ENCODE results near the gene KHDC3L. TPM values are rescaled to one million over a fixed set of nuclear protein-coding genes. Genes with fewer than 3 reads are reported as not detected.
"Not testable (repeated sequence)": the region's sequence is repeated elsewhere in the genome, so short reads cannot be mapped to it uniquely, and the experiment has no call there.

Gene KHDC3L
- total RNA-seq, 1 experiment from 2014 or later = not detected

GRCh38 chr6:73377225-73377624, 14.8 kb downstream of the KHDC3L start:
- ChIA-PET POLR2A (ENCODE audit: unreplicated experiment) (no interaction called here), CTCF (interaction anchor here (0.6 kb wide), 1 partner anchor 12 kb away, joined by 3 read pairs; no protein-coding TSS in a partner anchor)
- no peak for TF ChIP-seq EZH2 (IDR thresholded peaks at IDR 0.05; ENCODE audit: low read length, unreplicated experiment)
- no peak for TF ChIP-seq CTCF (conservative IDR thresholded peaks at IDR 0.05; ENCODE audit: low read depth, low read length)
- TF ChIP-seq EZH2phosphoT487 (IDR thresholded peaks at IDR 0.05; ENCODE audit: borderline replicate concordance, low read length) = no peak
- H3K4me1 ChIP-seq (ENCODE audit: insufficient read depth, low read length) = no peaks in the 10 kb centered on the region
- H3K9me2 ChIP-seq (replicated peaks; ENCODE audit: low read length) = no peaks in the 10 kb centered on the region
- no peak for DNase-seq
- H3K9ac ChIP-seq (ENCODE audit: low read length) = no peak overlapping the region
- H2AFZ ChIP-seq (ENCODE audit: low read length) = no peak overlapping the region
- no peaks in the 10 kb centered on the region for H4K20me1 ChIP-seq (ENCODE audit: low read length)
- no peaks in the 10 kb centered on the region for H3K27me3 ChIP-seq (ENCODE audit: low read length)
- H3K4me3 ChIP-seq (ENCODE audit: low read length) = no peak overlapping the region
- no peak for ATAC-seq
- intact Hi-C loops (cut with micrococcal nuclease) = no loop called here
- H3K27ac ChIP-seq (ENCODE audit: low read length) = no peak overlapping the region
- H3K4me2 ChIP-seq (ENCODE audit: low read length) = no peak overlapping the region
- H3K79me2 ChIP-seq (ENCODE audit: low read length) = no peaks in the 10 kb centered on the region
- no TSS peak for BruUV-seq (replicated peaks)
- no peaks in the 10 kb centered on the region for H3K36me3 ChIP-seq (ENCODE audit: low read depth, low read length)
- H3K9me3 ChIP-seq (ENCODE audit: low read length) = no peaks in the 10 kb centered on the region
- H3F3A ChIP-seq (ENCODE audit: low read length, unreplicated experiment) = no peaks in the 10 kb centered on the region

GRCh38 chr6:73381531-73381930, 19.1 kb downstream of the KHDC3L start:
- H3K9me3 ChIP-seq (ENCODE audit: low read length); intact Hi-C loops (cut with micrococcal nuclease); ATAC-seq; BruUV-seq (replicated peaks); H2AFZ ChIP-seq (ENCODE audit: low read length); H3K4me1 ChIP-seq (ENCODE audit: insufficient read depth, low read length); H4K20me1 ChIP-seq (ENCODE audit: low read length); H3K36me3 ChIP-seq (ENCODE audit: low read depth, low read length); H3K79me2 ChIP-seq (ENCODE audit: low read length); POLR2A ChIA-PET (ENCODE audit: unreplicated experiment); H3K4me3 ChIP-seq (ENCODE audit: low read length); CTCF ChIA-PET; H3F3A ChIP-seq (ENCODE audit: low read length, unreplicated experiment); H3K27ac ChIP-seq (ENCODE audit: low read length); H3K27me3 ChIP-seq (ENCODE audit: low read length); H3K9me2 ChIP-seq (replicated peaks; ENCODE audit: low read length); H3K9ac ChIP-seq (ENCODE audit: low read length); H3K4me2 ChIP-seq (ENCODE audit: low read length); DNase-seq: not testable (repeated sequence)

- Histone ChIP-seq H4K20me1 (ENCODE audit: low read length) (no peaks in the 10 kb centered on the region), H3K36me3 (ENCODE audit: low read depth, low read length) (no peaks in the 10 kb centered on the region), H3K4me2 (ENCODE audit: low read length) (no peak overlapping the region), H3K4me1 (ENCODE audit: insufficient read depth, low read length) (no peaks in the 10 kb centered on the region), H3K79me2 (ENCODE audit: low read length) (no peaks in the 10 kb centered on the region), H3K4me3 (ENCODE audit: low read length) (no peak overlapping the region), H2AFZ (ENCODE audit: low read length) (no peak overlapping the region), H3K27ac (ENCODE audit: low read length) (no peak overlapping the region), H3K9ac (ENCODE audit: low read length) (no peak overlapping the region), H3F3A (ENCODE audit: low read length, unreplicated experiment) (no peaks in the 10 kb centered on the region), H3K9me2 (replicated peaks; ENCODE audit: low read length) (no peaks in the 10 kb centered on the region), H3K27me3 (ENCODE audit: low read length) (no peaks in the 10 kb centered on the region), H3K9me3 (ENCODE audit: low read length) (no peaks in the 10 kb centered on the region)
- intact Hi-C loops (cut with micrococcal nuclease) = no loop called here
- ChIA-PET POLR2A (ENCODE audit: unreplicated experiment) (no interaction called here), CTCF (no interaction called here)
- DNase-seq (peak; percentile 37), ATAC-seq (no peak)
- BruUV-seq (replicated peaks) = no TSS peak
- no peak for TF ChIP-seq EZH2 (IDR thresholded peaks at IDR 0.05; ENCODE audit: low read length, unreplicated experiment)
These were observed 20.1 kb downstream of the KHDC3L start for GRCh38 chr6:73382462-73383113.

GRCh38 chr6:73388433-73388799, 26.0 kb downstream of the KHDC3L start:
- no TSS peak for BruUV-seq (replicated peaks)
- TF ChIP-seq CTCF (conservative IDR thresholded peaks at IDR 0.05; ENCODE audit: low read depth, low read length) (no peak), EZH2phosphoT487 (IDR thresholded peaks at IDR 0.05; ENCODE audit: borderline replicate concordance, low read length) (no peak), EZH2 (IDR thresholded peaks at IDR 0.05; ENCODE audit: low read length, unreplicated experiment) (no peak)
- Histone ChIP-seq H3K4me1 (ENCODE audit: insufficient read depth, low read length) (no peaks in the 10 kb centered on the region), H3K79me2 (ENCODE audit: low read length) (no peaks in the 10 kb centered on the region), H3K9ac (ENCODE audit: low read length) (peak overlapping the region; percentile 76), H4K20me1 (ENCODE audit: low read length) (no peaks in the 10 kb centered on the region), H3K36me3 (ENCODE audit: low read depth, low read length) (no peaks in the 10 kb centered on the region), H3K27ac (ENCODE audit: low read length) (peak overlapping the region; percentile 85), H3K9me2 (replicated peaks; ENCODE audit: low read length) (no peaks in the 10 kb centered on the region), H2AFZ (ENCODE audit: low read length) (peak overlapping the region; percentile 90), H3K27me3 (ENCODE audit: low read length) (no peaks in the 10 kb centered on the region), H3F3A (ENCODE audit: low read length, unreplicated experiment) (no peaks in the 10 kb centered on the region), H3K9me3 (ENCODE audit: low read length) (no peaks in the 10 kb centered on the region), H3K4me2 (ENCODE audit: low read length) (peak overlapping the region; percentile 92), H3K4me3 (ENCODE audit: low read length) (peak overlapping the region; percentile 79)
- peak; percentile 30 for ATAC-seq
- CTCF ChIA-PET = interaction anchor here (0.7 to 1.1 kb wide), 4 partner anchors 10 to 81 kb away, joined by 3 to 4 read pairs (median 3); no protein-coding TSS in a partner anchor
- no peak for DNase-seq
- POLR2A ChIA-PET (ENCODE audit: unreplicated experiment) = no interaction called here
- intact Hi-C loops (cut with micrococcal nuclease) = loop anchor here (5.0 kb wide), 2 partner anchors 61 to 101 kb away; no protein-coding TSS in a partner anchor

Measured in PC-3 (cell line).